GM13977 (cell line): ENCODE results near the gene P2RY12.
A peak's percentile ranks its signal among the peaks of the same experiment; 100 is the strongest.

Source experiments
- DNase-seq: peaks from one replicate; pipeline ENCODE4 v3.0.0; 2012; ENCODE audit warnings: low spot score
- CTCF ChIP-seq: IDR thresholded peaks from 2 replicates; pipeline ENCODE4 v1.5.1; 2012; ENCODE audit warnings: mild to moderate bottlenecking, control low read depth; ENCODE audit not compliant: insufficient read depth; ENCODE audit errors: extremely low read depth, missing control alignments
- in situ Hi-C: fragments of 300-500 bp; cut with MboI; formaldehyde crosslinking; loops from one replicate; pipeline ENCODE4 v1.12.0; 2022; ENCODE audit warnings: low sequenced_read_pairs, low pct_unique_long_range_greater_than_20kb, mixed read lengths, inconsistent platforms; ENCODE audit not compliant: unreplicated experiment

The P2RY12 gene

GRCh38 chr3:151384741-151385174 is at the start of gene P2RY12:
P2RY12 (minus strand) TSS chr3:151384753; CDS start chr3:151338845, 45,908 bp downstream.
- TF ChIP-seq CTCF = no peak
- in situ Hi-C loops = no loop called here
- DNase-seq = peak; percentile 10

- TF ChIP-seq CTCF = no peak
- no peak for DNase-seq
- in situ Hi-C loops = loop anchor here (25.0 kb wide), 1 partner anchor 405 kb away; no protein-coding TSS in a partner anchor
These were observed 48.2 kb upstream of the P2RY12 start for GRCh38 chr3:151432616-151433372.

GRCh38 chr3:151431940-151432339 is 47.4 kb upstream of the P2RY12 start:
- TF ChIP-seq CTCF = no peak
- in situ Hi-C loops = loop anchor here (25.0 kb wide), 1 partner anchor 405 kb away; no protein-coding TSS in a partner anchor
- DNase-seq = no peak

DNA sequence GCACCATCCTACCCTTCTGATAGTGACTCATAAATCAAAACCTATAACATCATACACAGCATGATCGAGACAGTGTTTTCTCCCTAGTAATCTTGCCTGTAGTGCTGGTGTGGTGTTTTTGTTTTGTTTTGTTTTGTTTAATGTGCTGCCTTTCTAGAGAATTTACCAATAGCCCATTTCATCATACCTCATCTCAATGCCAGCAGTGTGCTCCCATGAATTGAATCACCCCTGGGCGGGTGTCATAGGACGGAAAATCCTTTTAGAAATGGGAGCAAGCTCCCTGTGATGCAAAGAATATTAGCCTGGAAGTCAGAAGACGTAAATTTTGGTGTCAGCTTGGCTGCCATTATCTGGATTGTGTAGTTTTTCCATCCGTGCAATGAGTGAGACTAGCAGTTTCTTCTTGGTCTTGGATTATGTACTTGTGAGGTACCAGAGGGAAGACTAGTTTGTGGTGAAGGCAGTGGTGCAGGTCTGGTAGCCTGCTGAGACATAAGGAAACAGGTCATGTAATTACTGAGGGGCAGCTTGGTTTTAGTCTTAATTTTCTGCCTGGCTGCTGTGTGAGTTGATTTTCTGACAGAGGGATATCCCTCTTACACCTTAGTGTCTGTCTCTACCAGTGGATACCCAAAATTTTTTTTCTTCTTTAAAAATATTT is 46.4 kb upstream of the P2RY12 start:
- no peak for TF ChIP-seq CTCF
- in situ Hi-C loops = loop anchor here (25.0 kb wide), 1 partner anchor 406 kb away; no protein-coding TSS in a partner anchor
- DNase-seq = peak; percentile 34

DNA sequence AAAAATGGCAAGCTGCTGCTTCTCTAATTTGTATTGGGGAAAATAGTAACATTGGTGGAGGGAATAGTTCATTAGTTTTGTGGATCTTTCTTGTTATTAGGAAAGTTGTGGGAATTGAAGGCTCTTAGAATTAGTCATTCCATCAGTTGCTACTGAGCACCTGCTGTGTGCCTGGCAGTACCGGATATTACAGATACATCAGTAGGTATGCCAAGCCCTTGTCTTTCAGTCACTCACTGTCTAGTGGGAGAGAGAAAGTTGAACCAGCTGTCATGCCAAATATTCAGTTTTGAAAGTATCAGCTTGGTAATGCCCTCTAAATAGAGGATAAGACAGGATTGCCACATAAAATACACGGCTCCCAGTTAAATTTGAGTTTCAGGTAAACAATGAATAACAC is 43.8 kb upstream of the P2RY12 start:
- in situ Hi-C loops = loop anchor here (25.0 kb wide), 1 partner anchor 409 kb away; no protein-coding TSS in a partner anchor
- TF ChIP-seq CTCF = no peak
- DNase-seq = no peak

DNA sequence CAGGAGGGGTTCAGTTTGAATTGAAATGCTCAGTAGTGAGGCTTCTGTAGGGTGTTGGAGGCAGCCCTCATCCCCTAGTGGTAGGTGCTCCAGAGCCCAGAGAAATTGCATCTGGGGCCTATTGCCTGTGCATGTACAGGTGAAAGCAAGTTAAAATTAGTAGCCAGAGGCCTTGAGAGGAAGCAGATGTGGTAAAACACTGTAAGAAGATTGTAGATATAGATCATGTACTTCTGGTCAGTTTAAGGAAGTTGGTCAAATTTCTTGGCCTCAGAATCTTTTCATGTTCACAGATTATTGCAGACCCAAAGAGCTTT is 41.7 kb upstream of the P2RY12 start:
- DNase-seq = peak; percentile 42
- in situ Hi-C loops = loop anchor here (25.0 kb wide), 1 partner anchor 411 kb away; no protein-coding TSS in a partner anchor
- no peak for TF ChIP-seq CTCF
